Uterus (tissue), 2 donors: ENCODE data around the gene COPE.

Experiments used
- CTCF ChIP-seq, 4 experiments: fragments of 200-600 bp in 2 of 4; fragments of 450-650 bp in 2 of 4; sonication (generic) in 2 of 4; IDR thresholded peaks; one replicate each; pipeline ENCODE4 v1.5.1; 2016 to 2019; ENCODE audit warnings: antibody characterized with exemption in 4 of 4, mild to moderate bottlenecking in 2 of 4, moderate library complexity in 1 of 4
- POLR2A ChIP-seq, 2 donors: fragments of 450-650 bp; IDR thresholded peaks; one replicate each; pipeline ENCODE4 v1.6.1; 2016; ENCODE audit warnings: antibody characterized with exemption in 2 of 2, mild to moderate bottlenecking in 1 of 2, moderate library complexity in 1 of 2

- TF ChIP-seq CTCF (IDR thresholded peaks at IDR 0.05) (no peak), POLR2A (IDR thresholded peaks at IDR 0.05) (no peak)
Measured at GRCh38 chr19:18869781-18870530, 49.2 kb downstream of the COPE start.
